ENCODE measurements around the gene C1QTNF12.

C1QTNF12 gene

DNA sequence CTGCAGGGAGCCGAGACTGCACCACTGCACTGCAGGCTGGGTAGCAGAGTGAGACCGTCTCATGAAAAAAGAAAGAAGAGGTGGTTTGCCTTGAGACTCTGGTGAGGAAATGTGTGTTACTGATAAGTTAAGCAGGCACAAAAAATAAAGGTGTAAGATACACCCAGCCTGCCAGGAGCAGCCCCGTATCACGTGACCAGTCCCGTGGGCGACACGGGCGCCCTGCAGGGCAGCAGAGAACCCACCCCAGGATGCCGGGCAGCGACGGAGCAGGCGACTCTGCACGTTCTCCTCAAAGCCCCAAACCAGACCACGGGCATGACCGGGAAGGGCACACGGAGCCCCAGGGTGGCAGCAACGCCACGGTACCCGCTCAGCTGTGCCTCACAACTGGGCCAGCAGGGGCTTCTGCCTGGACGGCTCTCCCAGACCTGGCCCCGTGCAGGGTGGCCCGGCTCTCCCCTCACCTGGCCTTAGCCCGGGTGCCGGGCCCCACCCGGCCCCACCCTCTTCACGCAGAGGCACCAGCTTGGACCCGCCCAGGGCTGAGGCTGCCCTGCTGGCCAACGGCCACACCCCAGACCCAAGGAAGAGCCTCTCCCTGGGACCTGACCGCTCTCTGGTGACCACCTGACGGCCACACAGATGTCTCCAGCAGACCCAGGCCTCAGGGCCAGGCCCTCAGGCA, 24.5 kb downstream of the C1QTNF12 start:
- H3K36me3 ChIP-seq (replicated peaks; ENCODE audit: insufficient read depth, low read length) = peaks cover 7% of the 10 kb centered on the region
- H3K9ac ChIP-seq (ENCODE audit: low read length) = no peak overlapping the region
- no peak overlapping the region for H3K4me2 ChIP-seq (ENCODE audit: low read depth, low read length)
- no peaks in the 10 kb centered on the region for H3K27me3 ChIP-seq (replicated peaks; ENCODE audit: insufficient read depth, low read length)
- DNase-seq = no peak
- H3K9me3 ChIP-seq (replicated peaks; ENCODE audit: insufficient read depth, low read length) = no peaks in the 10 kb centered on the region
- H4K20me1 ChIP-seq (ENCODE audit: insufficient read depth, low read length) = no peaks in the 10 kb centered on the region
- no peaks in the 10 kb centered on the region for H3K4me1 ChIP-seq (ENCODE audit: low read length)
- TF ChIP-seq EZH2phosphoT487 (IDR thresholded peaks at IDR 0.05; ENCODE audit: low read length) = no peak
- TF ChIP-seq EZH2 (optimal IDR thresholded peaks at IDR 0.05; ENCODE audit: low read depth, low read length) = no peak
- TF ChIP-seq, protein P1, sequence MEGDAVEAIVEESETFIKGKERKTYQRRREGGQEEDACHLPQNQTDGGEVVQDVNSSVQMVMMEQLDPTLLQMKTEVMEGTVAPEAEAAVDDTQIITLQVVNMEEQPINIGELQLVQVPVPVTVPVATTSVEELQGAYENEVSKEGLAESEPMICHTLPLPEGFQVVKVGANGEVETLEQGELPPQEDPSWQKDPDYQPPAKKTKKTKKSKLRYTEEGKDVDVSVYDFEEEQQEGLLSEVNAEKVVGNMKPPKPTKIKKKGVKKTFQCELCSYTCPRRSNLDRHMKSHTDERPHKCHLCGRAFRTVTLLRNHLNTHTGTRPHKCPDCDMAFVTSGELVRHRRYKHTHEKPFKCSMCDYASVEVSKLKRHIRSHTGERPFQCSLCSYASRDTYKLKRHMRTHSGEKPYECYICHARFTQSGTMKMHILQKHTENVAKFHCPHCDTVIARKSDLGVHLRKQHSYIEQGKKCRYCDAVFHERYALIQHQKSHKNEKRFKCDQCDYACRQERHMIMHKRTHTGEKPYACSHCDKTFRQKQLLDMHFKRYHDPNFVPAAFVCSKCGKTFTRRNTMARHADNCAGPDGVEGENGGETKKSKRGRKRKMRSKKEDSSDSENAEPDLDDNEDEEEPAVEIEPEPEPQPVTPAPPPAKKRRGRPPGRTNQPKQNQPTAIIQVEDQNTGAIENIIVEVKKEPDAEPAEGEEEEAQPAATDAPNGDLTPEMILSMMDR (IDR thresholded peaks at IDR 0.05; ENCODE audit: low read length) = no peak
- no peaks in the 10 kb centered on the region for H3K9me2 ChIP-seq (replicated peaks; ENCODE audit: insufficient read depth, low read length)
- peaks cover 26% of the 10 kb centered on the region for H3K79me2 ChIP-seq (ENCODE audit: low read length)
- H3K4me3 ChIP-seq (ENCODE audit: low read length) = no peak overlapping the region
- no peak overlapping the region for H3K27ac ChIP-seq (ENCODE audit: low read length)
- H3F3A ChIP-seq (ENCODE audit: insufficient read depth, low read length) = no peaks in the 10 kb centered on the region
- no peak overlapping the region for H2AFZ ChIP-seq (ENCODE audit: low read length)

- no peak for DNase-seq
- Histone ChIP-seq H3K79me2 (ENCODE audit: low read length) (peaks cover 8% of the 10 kb centered on the region), H3K9me3 (replicated peaks; ENCODE audit: insufficient read depth, low read length) (no peaks in the 10 kb centered on the region), H3K4me1 (ENCODE audit: low read length) (no peaks in the 10 kb centered on the region), H3K4me3 (ENCODE audit: low read length) (no peak overlapping the region), H3K27me3 (replicated peaks; ENCODE audit: insufficient read depth, low read length) (no peaks in the 10 kb centered on the region), H3K4me2 (ENCODE audit: low read depth, low read length) (no peak overlapping the region), H3K9ac (ENCODE audit: low read length) (no peak overlapping the region), H3F3A (ENCODE audit: insufficient read depth, low read length) (0 out of 2 replicates have a peak, but pooled peaks cover 2% of the 10 kb centered on the region), H3K9me2 (replicated peaks; ENCODE audit: insufficient read depth, low read length) (no peaks in the 10 kb centered on the region), H3K27ac (ENCODE audit: low read length) (no peak overlapping the region), H2AFZ (ENCODE audit: low read length) (no peak overlapping the region), H3K36me3 (replicated peaks; ENCODE audit: insufficient read depth, low read length) (peaks cover 7% of the 10 kb centered on the region), H4K20me1 (ENCODE audit: insufficient read depth, low read length) (no peaks in the 10 kb centered on the region)
- no peak for TF ChIP-seq EZH2 (optimal IDR thresholded peaks at IDR 0.05; ENCODE audit: low read depth, low read length)
- TF ChIP-seq, protein P1 (IDR thresholded peaks at IDR 0.05; ENCODE audit: low read length) = no peak
- TF ChIP-seq EZH2phosphoT487 (IDR thresholded peaks at IDR 0.05; ENCODE audit: low read length) = no peak
Observed at GRCh38 chr1:1220197-1220596, 26.3 kb downstream of the C1QTNF12 start.

- Histone ChIP-seq H4K20me1 (ENCODE audit: insufficient read depth, low read length) (no peaks in the 10 kb centered on the region), H3K36me3 (replicated peaks; ENCODE audit: insufficient read depth, low read length) (peaks cover 7% of the 10 kb centered on the region)
- TF ChIP-seq EZH2phosphoT487 (IDR thresholded peaks at IDR 0.05; ENCODE audit: low read length) = no peak
Observed at GRCh38 chr1:1219341-1219740, 27.2 kb downstream of the C1QTNF12 start.

More at GRCh38 chr1:1219341-1219740, 27.2 kb downstream of the C1QTNF12 start:
- DNase-seq = no peak
- Histone ChIP-seq H3K4me1 (ENCODE audit: low read length) (no peaks in the 10 kb centered on the region), H3K9me3 (replicated peaks; ENCODE audit: insufficient read depth, low read length) (no peaks in the 10 kb centered on the region), H3K9me2 (replicated peaks; ENCODE audit: insufficient read depth, low read length) (no peaks in the 10 kb centered on the region), H3K4me3 (ENCODE audit: low read length) (no peak overlapping the region), H3K27me3 (replicated peaks; ENCODE audit: insufficient read depth, low read length) (no peaks in the 10 kb centered on the region), H2AFZ (ENCODE audit: low read length) (no peak overlapping the region), H3K4me2 (ENCODE audit: low read depth, low read length) (no peak overlapping the region), H3K27ac (ENCODE audit: low read length) (no peak overlapping the region), H3F3A (ENCODE audit: insufficient read depth, low read length) (0 out of 2 replicates have a peak, but pooled peaks cover 2% of the 10 kb centered on the region), H3K79me2 (ENCODE audit: low read length) (no peaks in the 10 kb centered on the region), H3K9ac (ENCODE audit: low read length) (no peak overlapping the region)

Measured in MM.1S (cell line).